Natural killer cell treated with Interleukin-12 subunit alpha and Interleukin-12 subunit beta and Interleukin-15 and Interleukin-18, amount 100 ng/mL, for 72 hours (primary cell): ENCODE data around the gene TRAPPC8. TPM values are rescaled to one million over a fixed set of nuclear protein-coding genes. Genes with fewer than 3 reads are reported as not detected.

Experiments
- ATAC-seq, 2 donors: fragments of 150-1000 bp; cut with Tn5 transposase in 1 of 2; sonication (Bioruptor Pico), chemical (Tn5 transposase) in 1 of 2; 2 replicates each; pipeline ENCODE4 v1.10.0; 2021
- DNase-seq: peaks from one replicate; pipeline ENCODE4 v3.0.0; 2022; ENCODE audit warnings: low spot score
- H3K27ac Mint-ChIP-seq, 2 donors: 1 replicate in 1 of 2; 2 replicates in 1 of 2; pipeline ENCODE4 v1.8.0; 2022; ENCODE audit warnings: mixed read lengths in 2 of 2, mild to moderate bottlenecking in 1 of 2, moderate library complexity in 1 of 2
- H3K27me3 Mint-ChIP-seq, 2 donors: 1 replicate in 1 of 2; 2 replicates in 1 of 2; pipeline ENCODE4 v1.8.0; 2022; ENCODE audit warnings: mixed read lengths in 2 of 2
- H3K36me3 Mint-ChIP-seq: one replicate; pipeline ENCODE4 v1.8.0; 2022; ENCODE audit warnings: mixed read lengths
- H3K4me1 Mint-ChIP-seq, 2 donors: 1 replicate in 1 of 2; 2 replicates in 1 of 2; pipeline ENCODE4 v1.8.0; 2022; ENCODE audit warnings: low read depth in 2 of 2, mixed read lengths in 2 of 2, mild to moderate bottlenecking in 1 of 2
- H3K4me3 Mint-ChIP-seq: one replicate; pipeline ENCODE4 v1.8.0; 2022; ENCODE audit warnings: mixed read lengths
- H3K9me3 Mint-ChIP-seq: 2 replicates; pipeline ENCODE4 v1.8.0; 2022; ENCODE audit warnings: mixed read lengths
- total RNA-seq, 2 donors: library from RNA; stranded (reverse); gene quantifications; one replicate each; pipeline ENCODE4 v1.2.3, GENCODE V29; 2022

TRAPPC8 gene, protein sequence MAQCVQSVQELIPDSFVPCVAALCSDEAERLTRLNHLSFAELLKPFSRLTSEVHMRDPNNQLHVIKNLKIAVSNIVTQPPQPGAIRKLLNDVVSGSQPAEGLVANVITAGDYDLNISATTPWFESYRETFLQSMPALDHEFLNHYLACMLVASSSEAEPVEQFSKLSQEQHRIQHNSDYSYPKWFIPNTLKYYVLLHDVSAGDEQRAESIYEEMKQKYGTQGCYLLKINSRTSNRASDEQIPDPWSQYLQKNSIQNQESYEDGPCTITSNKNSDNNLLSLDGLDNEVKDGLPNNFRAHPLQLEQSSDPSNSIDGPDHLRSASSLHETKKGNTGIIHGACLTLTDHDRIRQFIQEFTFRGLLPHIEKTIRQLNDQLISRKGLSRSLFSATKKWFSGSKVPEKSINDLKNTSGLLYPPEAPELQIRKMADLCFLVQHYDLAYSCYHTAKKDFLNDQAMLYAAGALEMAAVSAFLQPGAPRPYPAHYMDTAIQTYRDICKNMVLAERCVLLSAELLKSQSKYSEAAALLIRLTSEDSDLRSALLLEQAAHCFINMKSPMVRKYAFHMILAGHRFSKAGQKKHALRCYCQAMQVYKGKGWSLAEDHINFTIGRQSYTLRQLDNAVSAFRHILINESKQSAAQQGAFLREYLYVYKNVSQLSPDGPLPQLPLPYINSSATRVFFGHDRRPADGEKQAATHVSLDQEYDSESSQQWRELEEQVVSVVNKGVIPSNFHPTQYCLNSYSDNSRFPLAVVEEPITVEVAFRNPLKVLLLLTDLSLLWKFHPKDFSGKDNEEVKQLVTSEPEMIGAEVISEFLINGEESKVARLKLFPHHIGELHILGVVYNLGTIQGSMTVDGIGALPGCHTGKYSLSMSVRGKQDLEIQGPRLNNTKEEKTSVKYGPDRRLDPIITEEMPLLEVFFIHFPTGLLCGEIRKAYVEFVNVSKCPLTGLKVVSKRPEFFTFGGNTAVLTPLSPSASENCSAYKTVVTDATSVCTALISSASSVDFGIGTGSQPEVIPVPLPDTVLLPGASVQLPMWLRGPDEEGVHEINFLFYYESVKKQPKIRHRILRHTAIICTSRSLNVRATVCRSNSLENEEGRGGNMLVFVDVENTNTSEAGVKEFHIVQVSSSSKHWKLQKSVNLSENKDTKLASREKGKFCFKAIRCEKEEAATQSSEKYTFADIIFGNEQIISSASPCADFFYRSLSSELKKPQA (N-terminal part only)
- total RNA-seq = 10 to 100 TPM; 49.4 to 50.3 TPM

DNA sequence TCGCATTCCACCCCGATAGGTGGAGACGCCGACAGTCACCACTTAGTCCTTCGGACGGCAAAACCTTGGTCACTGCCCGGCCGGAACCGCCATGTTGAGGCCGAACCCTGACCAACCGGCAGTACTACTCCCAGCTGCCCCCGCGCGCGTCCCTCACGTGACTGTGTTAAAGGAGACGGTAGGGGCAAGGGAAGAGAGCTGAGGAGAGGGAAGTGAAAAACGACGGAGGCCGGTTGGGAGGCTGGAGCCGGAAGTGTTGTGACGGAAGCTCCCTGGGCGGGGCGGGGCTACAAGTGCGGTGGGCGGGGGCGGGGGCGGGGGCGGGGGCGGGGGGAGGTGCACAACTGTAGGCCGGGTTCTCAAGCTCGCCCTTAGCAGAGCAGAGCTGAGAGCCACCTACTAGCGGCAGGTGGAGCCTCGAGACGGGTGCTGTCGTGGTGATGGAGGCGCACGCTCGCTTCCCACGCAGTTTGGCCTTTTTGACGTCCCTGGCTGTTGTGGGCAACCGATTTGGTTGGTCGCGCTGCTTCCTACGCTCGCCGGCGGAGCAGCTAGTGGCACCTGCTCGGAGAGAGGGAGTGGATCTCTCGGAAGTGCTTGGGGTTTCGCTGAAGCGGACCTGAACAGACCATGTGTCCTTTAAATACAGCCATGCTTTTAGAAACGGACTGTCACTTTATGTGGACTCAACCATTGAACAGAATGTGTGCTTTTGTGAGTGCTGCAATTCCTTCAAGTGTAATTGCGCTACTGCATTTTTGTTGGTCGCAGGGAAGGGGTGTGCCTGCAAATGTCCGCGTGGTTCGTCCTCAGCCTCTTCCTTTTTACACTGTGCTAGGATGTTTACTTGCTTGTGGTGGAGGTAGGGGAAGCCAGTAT, at the start of gene TRAPPC8:
Gene TRAPPC8, minus strand, starts transcription at position 130 of the 879 bp plus-strand sequence. CDS start 364 bp downstream, outside the sequence.
- Mint-ChIP-seq H3K9me3 (no peaks in the 10 kb centered on the region), H3K4me1 (peaks cover 33 to 39% of the 10 kb centered on the region in 2 donors), H3K27ac (peak within 1 kb of the TSS; percentile 89 to 96), H3K36me3 (no peaks in the 10 kb centered on the region), H3K27me3 (no peaks in the 10 kb centered on the region), H3K4me3 (peak within 1 kb of the TSS; percentile 98)
- DNase-seq (peak; percentile 97), ATAC-seq (peak; percentile 91 to 93)

DNA sequence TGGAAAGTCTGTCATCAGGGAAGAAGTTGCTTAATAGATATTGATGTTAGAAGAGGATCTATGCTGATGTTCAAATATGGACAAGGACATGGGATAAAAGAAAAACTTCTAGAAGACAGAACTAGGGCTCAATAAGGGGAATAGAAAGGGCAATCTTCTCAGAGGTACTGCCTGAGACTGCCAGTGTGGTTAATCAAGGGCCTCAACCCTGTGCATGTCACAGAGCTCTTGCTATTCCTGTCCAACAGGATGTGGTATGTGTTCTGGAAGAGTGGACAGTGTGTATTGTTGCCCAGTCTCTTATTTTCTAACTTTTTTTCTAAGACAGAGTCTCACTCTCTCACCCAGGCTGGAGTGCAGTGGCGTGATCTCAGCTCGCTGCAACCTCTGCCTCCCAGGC, 47.9 kb upstream of the TRAPPC8 start:
- Mint-ChIP-seq H3K27ac (peak overlapping the region in 1 of 2 donors; percentile 22), H3K36me3 (no peaks in the 10 kb centered on the region), H3K4me3 (no peak overlapping the region), H3K9me3 (no peaks in the 10 kb centered on the region), H3K27me3 (no peaks in the 10 kb centered on the region), H3K4me1 (peaks cover 3 to 4% of the 10 kb centered on the region in 2 donors)
- ATAC-seq (no peak), DNase-seq (no peak)

DNA sequence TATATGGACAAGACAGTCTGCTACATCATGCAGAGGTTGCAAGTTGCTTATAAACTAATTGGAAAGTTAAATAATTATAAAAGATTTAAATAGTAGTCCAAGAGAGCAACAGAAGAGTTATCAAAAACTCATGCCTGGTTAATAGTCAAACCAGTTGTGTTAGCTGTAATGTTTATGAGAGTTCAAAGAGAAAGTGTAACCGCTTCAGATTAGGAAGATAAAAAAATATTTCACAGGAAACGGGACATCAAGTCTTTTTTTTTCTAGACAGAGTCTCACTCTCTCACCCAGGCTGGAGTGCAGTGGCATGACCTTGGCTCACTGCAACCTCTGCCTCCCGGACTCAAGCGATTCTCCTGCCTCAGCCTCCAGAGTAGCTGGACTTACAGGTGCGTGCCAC, 41.0 kb upstream of the TRAPPC8 start:
- Mint-ChIP-seq H3K4me3 (no peak overlapping the region), H3K27ac (peak overlapping the region in 1 of 2 donors; percentile 8), H3K4me1 (peaks cover 14 to 15% of the 10 kb centered on the region in 2 donors), H3K36me3 (peaks cover under 1% of the 10 kb centered on the region), H3K9me3 (peaks cover under 1% of the 10 kb centered on the region), H3K27me3 (no peaks in the 10 kb centered on the region)
- DNase-seq = no peak
- no peak for ATAC-seq

DNA sequence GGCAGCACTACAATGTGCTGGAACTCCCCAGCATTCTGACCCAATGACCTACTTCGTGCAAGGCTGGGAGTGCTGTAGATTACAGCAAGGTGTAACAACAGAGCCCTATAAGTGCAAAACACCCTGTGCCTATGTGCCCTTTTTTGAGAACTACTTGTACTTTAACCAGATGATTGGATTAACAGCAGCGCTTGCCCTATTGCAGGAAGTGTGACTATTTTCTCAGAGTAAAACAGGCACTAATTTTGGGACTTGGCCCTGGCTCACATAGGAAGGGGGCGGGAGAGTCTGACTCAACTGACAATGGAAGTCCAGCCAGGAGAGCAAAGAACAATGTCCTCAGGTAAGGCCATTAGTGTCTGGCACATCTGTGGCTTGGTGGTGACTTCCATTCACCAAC, 40.1 kb upstream of the TRAPPC8 start:
- Mint-ChIP-seq H3K4me3 (no peak overlapping the region), H3K9me3 (peaks cover 4% of the 10 kb centered on the region), H3K36me3 (peaks cover 5% of the 10 kb centered on the region), H3K27ac (no peak overlapping the region), H3K4me1 (peaks cover 14 to 15% of the 10 kb centered on the region in 2 donors), H3K27me3 (no peaks in the 10 kb centered on the region)
- DNase-seq = no peak
- no peak for ATAC-seq

DNA sequence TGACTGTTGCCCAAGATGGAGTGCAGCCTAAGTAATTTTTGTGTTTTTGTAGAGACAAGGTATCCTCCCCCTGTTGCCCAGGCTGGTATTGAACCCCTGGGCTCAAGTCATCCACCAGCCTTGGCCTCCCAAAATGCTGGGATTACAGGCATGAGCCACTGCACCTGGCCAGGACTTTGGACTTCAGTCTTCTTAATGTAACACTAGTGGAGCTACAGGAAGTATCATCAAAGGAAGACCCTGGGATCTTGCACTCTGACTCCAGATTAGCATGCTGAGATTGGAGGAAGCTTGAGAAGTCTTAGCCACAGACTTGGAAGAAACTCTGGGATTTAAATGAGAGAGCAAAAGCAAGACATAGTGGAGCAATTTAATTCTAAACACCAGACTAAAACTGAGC, 37.9 kb upstream of the TRAPPC8 start:
- no peaks in the 10 kb centered on the region for H3K27me3 Mint-ChIP-seq
- no peak overlapping the region for H3K4me3 Mint-ChIP-seq
- H3K9me3 Mint-ChIP-seq = peaks cover 4% of the 10 kb centered on the region

DNA sequence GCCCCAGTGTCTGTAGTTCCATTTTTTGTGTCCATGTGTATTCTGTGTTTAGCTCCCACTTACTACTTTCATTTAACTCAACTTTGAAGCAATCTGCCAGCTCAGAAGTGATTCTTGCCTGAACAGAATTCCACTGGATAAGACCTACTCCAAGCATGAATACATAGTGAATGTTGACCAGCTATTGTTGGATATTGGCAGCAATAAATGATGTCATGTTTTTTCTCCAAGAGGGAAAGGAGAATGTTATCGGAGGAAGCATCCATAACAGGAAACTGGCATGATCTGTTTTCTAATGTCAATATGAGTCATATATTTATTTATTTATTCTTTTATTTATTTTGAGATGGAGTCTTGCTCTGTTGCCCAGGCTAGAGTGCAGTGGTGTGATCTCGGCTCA, 36.8 kb upstream of the TRAPPC8 start:
- Mint-ChIP-seq H3K4me1 (peaks cover 12 to 15% of the 10 kb centered on the region in 2 donors), H3K36me3 (peaks cover 10% of the 10 kb centered on the region), H3K4me3 (no peak overlapping the region), H3K27ac (no peak overlapping the region), H3K27me3 (no peaks in the 10 kb centered on the region), H3K9me3 (peaks cover 4% of the 10 kb centered on the region)
- DNase-seq (no peak), ATAC-seq (no peak)

More for the DNA sequence above, 37.9 kb upstream of the TRAPPC8 start:
- Mint-ChIP-seq H3K36me3 (peaks cover 5% of the 10 kb centered on the region), H3K27ac (no peak overlapping the region), H3K4me1 (peaks cover 14 to 15% of the 10 kb centered on the region in 2 donors)
- DNase-seq = no peak
- ATAC-seq = no peak

DNA sequence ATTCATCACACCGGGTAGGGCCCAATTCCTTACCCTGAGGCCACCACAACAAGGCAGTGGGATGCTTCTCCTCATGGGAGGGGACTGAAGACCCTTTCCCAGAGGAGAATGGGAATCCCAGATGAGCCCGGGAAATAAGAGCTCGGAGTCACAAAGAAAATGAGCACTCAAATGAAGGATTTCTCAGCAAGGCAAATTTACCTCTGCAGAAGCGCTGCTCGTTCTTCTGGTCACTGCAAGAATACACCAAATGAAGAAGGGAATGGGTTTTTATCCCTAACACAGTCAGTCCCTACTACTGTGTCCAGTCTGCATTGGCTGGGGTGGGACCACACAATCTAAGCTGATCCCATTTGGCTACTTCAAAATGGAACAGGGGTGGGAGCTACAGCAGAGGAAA, 35.7 kb upstream of the TRAPPC8 start:
- Mint-ChIP-seq H3K36me3 (peaks cover 17% of the 10 kb centered on the region), H3K27me3 (no peaks in the 10 kb centered on the region), H3K27ac (peak overlapping the region in 1 of 2 donors; percentile 40), H3K4me1 (peaks cover 3 to 7% of the 10 kb centered on the region in 2 donors), H3K4me3 (no peak overlapping the region), H3K9me3 (peaks cover 11% of the 10 kb centered on the region)
- DNase-seq (no peak), ATAC-seq (no peak)

DNA sequence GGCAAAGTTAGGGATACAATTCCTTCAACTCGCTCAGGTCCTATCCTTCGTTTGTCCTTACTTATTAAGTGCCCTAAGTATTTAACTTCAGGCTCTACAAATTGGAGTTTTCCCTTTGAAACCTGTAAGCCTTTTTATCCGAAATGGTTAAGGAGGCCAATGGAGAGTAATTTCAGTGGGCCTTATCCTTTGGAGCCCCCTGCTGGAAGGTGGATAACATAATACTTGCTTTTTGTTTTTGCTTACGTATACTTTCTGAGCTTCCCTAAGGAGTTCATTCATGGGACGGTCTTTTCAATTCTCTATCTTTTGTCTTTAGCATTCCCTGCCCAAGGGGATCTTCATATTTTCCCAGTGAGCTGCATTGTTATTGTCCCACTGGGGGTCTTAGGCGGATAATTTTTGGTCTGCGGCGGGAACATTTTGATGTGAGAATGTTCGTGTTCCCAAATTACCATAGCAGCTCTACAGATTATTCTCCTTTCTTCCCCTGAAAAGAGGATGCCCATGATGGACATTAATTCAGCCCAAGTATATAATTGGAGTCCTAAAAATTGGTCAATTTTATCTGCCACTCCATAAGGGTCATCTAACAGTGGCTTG, 34.4 kb upstream of the TRAPPC8 start:
- Mint-ChIP-seq H3K4me3 (no peak overlapping the region), H3K9me3 (peaks cover 11% of the 10 kb centered on the region), H3K36me3 (peaks cover 19% of the 10 kb centered on the region), H3K27me3 (no peaks in the 10 kb centered on the region), H3K27ac (no peak overlapping the region), H3K4me1 (no peaks in the 10 kb centered on the region)
- no peak for DNase-seq
- ATAC-seq = no peak

DNA sequence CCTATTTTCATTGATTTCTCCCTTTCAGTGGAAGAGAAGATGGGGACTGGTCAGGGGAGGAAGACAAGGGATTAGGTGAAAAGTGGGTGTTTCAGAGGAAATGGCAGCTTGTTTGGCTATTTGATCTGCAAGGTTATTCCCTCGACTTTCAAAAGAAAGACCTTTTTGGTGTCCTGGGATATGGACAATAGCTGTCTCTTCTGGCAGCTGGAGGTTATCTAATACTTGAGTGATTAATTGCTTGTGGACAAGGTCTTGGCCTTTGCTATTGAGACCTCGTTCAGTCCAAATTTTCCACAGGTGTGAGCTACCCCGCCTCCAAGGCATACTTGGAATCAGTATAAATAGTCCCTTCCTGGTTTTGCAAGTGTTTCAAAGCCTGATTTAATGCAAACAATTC, 33.3 kb upstream of the TRAPPC8 start:
- ATAC-seq = no peak
- H3K4me3 Mint-ChIP-seq = no peak overlapping the region

DNA sequence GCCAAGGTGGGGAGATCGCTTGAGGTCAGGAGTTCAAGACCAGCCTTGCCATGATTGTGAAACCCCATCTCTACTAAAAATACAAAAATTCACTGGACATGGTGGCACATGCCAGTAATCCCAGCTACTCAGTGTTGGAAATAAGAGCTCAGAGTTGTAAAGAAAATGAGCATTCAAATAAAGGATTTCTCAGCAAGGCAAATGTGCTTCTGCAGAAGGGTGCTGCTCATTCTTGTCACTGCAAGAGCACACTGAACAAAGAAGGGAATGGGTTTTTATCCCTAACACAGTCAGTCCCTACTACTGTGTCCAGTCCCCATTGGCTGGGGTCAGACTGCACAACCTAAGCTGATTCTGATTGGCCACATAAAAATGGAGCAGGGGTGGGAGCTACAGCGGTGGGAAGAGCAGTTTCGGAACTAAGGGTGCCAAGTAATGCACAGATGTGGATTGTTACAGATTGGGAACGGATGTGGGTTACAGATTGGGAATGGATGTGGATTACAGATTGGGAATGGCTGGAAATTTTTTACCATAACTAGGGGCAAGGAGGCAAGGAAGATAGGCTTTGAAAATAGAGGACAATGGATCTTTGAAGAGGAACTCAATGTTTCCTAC, 31.1 kb upstream of the TRAPPC8 start:
- Mint-ChIP-seq H3K4me1 (no peaks in the 10 kb centered on the region), H3K27me3 (no peaks in the 10 kb centered on the region), H3K4me3 (no peak overlapping the region), H3K27ac (no peak overlapping the region), H3K36me3 (peaks cover 21% of the 10 kb centered on the region), H3K9me3 (peaks cover 11% of the 10 kb centered on the region)
- DNase-seq (no peak), ATAC-seq (no peak)

More for the DNA sequence above, 33.3 kb upstream of the TRAPPC8 start:
- Mint-ChIP-seq H3K36me3 (peaks cover 21% of the 10 kb centered on the region), H3K27me3 (no peaks in the 10 kb centered on the region), H3K4me1 (no peaks in the 10 kb centered on the region), H3K9me3 (peaks cover 11% of the 10 kb centered on the region), H3K27ac (no peak overlapping the region)
- no peak for DNase-seq

DNA sequence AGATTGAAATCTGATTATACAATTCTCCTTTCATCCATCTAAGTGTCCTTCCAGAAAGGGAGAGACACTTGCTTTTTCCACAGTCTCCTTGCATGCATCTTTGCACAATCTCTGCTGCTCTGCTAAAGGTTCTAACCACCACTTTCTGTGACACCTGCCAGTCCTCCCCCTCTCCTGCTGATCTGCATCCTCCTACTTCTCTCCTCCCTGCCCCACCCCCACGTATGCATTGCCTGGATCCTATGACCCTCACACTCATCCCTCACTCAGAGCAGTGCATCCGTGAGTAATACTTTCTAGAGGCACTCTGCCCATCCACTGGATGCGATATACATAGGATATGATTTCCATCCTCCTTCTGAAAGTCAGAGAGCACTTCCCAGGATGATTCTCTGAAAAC, 27.7 kb upstream of the TRAPPC8 start:
- Mint-ChIP-seq H3K27me3 (no peaks in the 10 kb centered on the region), H3K4me3 (no peak overlapping the region), H3K9me3 (peaks cover 7% of the 10 kb centered on the region), H3K36me3 (peaks cover 16% of the 10 kb centered on the region), H3K27ac (no peak overlapping the region), H3K4me1 (no peaks in the 10 kb centered on the region)
- ATAC-seq = no peak
- DNase-seq = no peak

DNA sequence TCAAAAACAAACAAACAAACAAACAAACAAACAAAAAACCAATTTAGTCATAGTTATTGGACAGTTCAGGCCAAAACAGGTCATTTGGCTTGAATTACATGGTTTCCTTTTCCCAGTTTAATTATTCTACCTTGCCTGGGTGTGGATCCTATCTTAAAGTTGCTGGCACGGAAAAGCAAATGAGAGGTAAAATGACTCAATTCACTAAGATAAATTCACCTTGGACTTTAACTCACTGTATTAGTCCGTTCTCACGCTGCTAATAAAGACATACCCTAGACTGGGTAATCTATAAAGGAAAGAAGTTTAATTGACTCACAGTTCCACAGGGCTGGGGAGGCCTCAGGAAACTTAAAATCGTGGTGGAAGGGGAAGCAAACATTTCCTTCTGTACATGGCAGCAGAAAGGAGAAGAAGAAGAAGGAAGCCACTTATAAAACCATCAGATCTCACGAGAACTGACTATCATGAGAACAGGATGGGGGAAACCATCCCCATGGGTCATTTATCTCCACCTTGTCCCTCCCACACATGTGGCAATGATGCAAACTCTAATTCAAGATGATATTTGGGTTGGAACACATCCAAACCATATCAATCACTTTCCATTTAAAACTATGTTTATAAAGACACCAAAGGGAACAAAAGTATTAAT, 22.5 kb upstream of the TRAPPC8 start:
- no peaks in the 10 kb centered on the region for H3K9me3 Mint-ChIP-seq
- no peaks in the 10 kb centered on the region for H3K4me1 Mint-ChIP-seq
- H3K27me3 Mint-ChIP-seq = peaks cover 0 to 2% of the 10 kb centered on the region in 2 donors
- no peak overlapping the region for H3K4me3 Mint-ChIP-seq
- no peak overlapping the region for H3K27ac Mint-ChIP-seq
- ATAC-seq (no peak), DNase-seq (no peak)
- H3K36me3 Mint-ChIP-seq = no peaks in the 10 kb centered on the region
